Left ventricle myocardium superior (tissue), 1 donor: ENCODE data around the gene GH1. TPM values are rescaled to one million over a fixed set of nuclear protein-coding genes. Genes with fewer than 3 reads are reported as not detected.
A peak's percentile ranks its signal among the peaks of the same experiment; 100 is the strongest.
"Not testable (repeated sequence)": the region's sequence is repeated elsewhere in the genome, so short reads cannot be mapped to it uniquely, and the experiment has no call there.

Experiments
- ATAC-seq: fragments of 200-7000 bp; cut with Tn5 transposase; one replicate; pipeline ENCODE4 v1.9.1; 2020; ENCODE audit warnings: mild to moderate bottlenecking, moderate library complexity
- DNase-seq: peaks from one replicate; pipeline ENCODE4 v3.0.0-alpha.2; 2020
- intact Hi-C: fragments of 100-400 bp; cut with micrococcal nuclease; formaldehyde crosslinking; loops from one replicate; pipeline ENCODE4 v1.11.0; 2022
- total RNA-seq: library from RNA; stranded (reverse); fragmentation: NEBNext Ultra II Directional; extraction: Animal tissue kit (Norgen Biotek cat#: 25700); gene quantifications from one replicate; pipeline ENCODE4 v1.2.1, GENCODE V29; 2021
- donor health status: DM: no; HTN: yes; CAD: no; lungs with severe emphysema.

Gene GH1
- total RNA-seq, 1 donor from 2014 or later, result not detected

DNA sequence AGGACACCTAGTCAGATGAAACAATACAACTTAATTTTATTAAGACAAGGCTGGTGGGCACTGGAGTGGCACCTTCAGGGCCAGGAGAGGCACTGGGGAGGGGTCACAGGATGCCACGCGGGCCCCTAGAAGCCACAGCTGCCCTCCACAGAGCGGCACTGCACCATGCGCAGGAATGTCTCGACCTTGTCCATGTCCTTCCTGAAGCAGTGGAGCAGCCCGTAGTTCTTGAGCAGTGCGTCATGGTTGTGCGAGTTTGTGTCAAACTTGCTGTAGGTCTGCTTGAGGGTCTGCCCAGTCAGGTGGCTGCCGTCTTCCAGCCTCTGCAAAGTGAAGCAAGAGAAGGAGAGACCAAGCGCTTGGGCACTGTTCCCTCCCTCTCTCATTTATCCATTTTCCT, 9.1 kb downstream of the GH1 start:
- DNase-seq, ATAC-seq, intact Hi-C loops: not testable (repeated sequence)

DNA sequence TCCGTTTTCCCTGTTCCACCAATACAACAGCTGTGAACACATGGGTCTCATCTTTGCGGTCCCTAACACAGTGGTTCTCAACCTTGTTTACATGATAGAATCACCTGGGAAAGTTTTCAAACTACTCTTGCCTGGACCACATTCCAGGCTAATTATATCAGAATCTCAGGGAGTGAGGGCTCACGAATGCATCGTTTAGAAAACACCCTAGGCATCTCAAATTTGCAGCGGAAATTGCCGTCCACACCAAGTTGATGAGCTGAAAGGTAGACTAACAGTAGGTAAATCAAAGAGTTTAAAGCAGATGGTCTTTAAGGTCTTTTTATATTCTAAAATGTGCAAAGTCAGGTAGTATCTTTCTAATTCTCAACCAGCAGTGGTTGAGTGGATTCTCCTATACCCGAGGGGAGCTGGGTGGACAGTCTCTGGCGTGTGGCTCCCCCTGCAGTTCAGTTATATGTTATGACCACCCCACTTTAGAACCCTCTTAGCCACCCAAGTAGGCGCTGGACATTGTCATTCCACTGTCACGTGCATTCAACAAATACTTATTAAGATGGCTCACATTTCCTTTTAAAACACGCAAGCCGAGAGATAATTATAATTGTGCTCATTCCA, 11.4 kb downstream of the GH1 start:
- peak; percentile 41 for ATAC-seq
- intact Hi-C loops, DNase-seq: not testable (repeated sequence)

DNA sequence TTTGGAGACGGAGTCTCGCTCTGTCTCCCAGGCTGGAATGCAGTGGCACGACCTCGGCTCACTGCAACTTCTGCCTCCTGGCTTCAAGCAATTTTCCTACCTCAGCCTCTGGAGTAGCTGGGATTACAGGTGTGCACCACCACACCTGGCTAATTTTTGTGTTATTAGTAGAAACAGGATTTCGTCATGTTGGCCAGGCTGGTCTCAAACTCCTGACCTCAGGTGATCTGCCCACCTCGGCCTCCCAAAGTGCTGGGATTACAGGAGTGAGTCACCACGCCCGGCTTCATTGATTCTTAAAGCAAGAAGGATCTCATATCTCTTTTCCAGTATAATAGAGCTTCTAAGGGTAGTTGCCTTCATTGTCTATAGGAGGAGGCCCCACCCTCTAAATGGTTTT, 13.8 kb downstream of the GH1 start:
- intact Hi-C loops, ATAC-seq, DNase-seq: not testable (repeated sequence)

DNA sequence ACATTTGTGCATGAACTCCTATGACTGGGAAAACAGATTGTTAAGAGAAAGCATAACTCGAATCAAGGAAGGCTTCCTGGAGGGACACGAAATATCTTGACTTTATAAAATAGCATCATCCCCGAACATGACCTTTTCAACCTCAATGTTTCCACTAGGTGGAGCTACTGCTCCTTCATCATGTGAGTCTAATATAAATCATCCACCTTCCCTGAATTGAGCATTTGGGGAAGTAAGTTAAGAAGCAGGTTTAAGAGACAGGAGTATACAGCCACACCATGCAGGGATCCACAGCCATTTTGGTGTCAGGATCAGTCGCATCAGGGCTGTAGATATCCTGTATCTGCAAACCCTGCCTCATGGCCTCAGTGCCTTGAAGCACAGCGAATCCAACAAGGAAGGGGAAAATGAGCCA, 14.8 kb downstream of the GH1 start:
- ATAC-seq, intact Hi-C loops, DNase-seq: not testable (repeated sequence)

DNA sequence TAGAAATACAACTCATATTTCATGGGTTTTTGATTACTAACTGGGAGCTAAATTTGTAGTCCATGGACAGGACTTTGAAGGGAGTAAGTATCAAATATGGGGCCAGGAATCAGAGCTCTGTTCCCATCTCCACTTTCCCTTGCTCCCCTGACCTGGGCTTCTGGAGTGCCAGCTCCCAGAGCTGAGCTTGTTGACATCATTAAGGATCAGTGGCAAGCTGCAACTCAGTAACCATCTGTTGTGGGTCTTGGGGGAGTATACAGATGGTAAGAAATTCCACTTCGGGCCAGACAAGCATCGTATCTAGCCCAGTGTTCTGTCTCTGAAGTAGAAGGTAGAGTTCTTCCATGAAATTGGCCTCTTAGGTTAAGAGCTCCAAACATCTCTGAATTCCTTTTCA, 16.7 kb downstream of the GH1 start:
- ATAC-seq, intact Hi-C loops, DNase-seq: not testable (repeated sequence)

DNA sequence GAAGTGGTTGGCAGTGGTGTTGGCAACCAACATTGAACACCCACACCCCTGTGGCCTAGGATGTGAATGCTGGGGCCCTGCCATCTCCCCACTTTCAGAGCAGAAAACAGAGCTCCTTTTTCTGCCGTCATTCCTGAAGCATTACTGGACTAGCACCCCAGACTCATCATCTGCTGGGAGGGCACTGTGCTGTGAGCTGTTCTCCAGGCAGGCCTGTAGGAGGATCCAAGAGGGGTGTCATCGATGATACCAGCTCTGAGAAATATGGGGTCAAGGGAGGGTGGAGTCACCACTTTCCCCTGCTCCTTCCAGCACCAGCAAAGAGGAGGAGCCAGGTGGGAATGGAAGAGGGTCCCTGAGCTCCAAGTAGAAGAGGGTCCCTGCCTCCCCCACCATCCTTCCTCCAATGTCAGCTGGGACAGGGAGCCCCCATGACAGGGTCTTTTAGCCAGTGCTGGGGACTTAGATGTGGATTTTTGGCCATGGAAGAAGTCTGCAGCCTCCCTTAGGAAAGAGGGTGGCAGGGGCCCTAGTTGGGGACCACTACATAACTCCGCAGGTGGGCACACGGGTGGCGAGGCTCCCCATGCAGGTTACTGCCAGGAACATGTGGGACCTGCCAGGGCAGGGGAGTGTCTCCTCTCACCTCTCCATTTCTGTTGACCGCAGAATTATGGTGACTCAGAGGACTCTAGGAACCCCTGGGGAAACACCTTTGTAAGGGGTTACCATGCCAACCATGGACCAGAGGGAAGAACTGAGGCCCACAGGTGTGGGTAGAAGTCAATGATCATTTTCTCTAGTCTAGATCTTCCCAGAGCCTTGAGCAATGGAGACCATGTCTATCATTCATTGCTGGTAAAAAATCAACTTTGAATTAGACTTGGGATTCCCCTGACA, 19.5 kb downstream of the GH1 start:
- ATAC-seq, intact Hi-C loops, DNase-seq: not testable (repeated sequence)

DNA sequence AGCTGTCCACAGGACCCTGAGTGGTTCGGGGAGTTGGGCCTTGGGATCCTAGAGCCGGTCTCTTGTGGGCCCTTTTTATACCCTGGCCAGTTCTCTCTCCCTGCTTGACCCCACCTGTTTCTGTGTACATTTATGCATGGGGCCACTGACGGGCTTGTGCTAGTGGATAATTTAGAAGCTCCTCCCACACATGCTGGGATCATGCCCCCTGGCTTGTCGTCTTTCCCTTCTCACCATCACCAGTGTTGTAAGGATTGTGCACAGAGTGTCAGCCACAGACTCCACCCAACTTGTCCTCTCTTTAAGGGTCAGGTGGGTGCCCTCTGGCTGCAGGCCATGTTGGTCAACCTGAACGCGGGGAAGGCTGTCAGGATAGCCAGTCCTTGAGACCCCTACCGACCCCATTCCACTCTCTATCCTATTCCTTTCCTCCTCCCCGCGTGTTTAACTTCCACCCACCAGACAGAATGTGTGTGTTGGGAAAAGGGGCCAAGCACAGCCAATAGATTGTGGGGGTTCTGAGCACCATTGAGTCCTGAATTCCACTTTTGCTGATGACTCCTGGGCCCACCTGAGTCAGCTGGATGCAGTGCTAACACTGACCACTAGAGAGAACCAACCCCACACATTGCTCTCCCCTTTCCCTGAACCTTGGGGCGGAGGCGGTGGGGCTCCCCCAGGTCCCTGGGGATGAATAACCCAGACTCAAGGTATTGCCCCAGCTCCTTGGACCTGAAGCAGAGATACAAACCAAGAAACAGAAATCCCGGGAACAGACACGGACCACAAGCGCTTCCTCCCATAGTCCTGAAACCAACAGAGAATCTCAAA, 21.9 kb downstream of the GH1 start, which contains the start of gene CSH1:
CSH1 (minus strand) TSS at position 51 of the 831 bp plus-strand sequence. CDS start 63 bp downstream, outside the sequence.
- ATAC-seq, DNase-seq, intact Hi-C loops: not testable (repeated sequence)

DNA sequence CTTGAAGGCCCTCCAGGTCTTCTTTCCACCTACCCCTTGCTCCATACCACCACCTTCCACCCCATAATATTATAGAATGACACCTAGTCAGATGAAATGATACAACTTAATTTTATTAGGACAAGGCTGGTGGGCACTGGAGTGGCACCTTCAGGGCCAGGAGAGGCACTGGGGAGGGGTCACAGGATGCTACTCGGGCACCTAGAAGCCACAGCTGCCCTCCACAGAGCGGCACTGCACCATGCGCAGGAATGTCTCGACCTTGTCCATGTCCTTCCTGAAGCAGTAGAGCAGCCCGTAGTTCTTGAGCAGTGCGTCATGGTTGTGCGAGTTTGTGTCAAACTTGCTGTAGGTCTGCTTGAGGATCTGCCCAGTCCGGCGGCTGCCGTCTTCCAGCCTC, 23.8 kb downstream of the GH1 start:
- intact Hi-C loops, ATAC-seq, DNase-seq: not testable (repeated sequence)

DNA sequence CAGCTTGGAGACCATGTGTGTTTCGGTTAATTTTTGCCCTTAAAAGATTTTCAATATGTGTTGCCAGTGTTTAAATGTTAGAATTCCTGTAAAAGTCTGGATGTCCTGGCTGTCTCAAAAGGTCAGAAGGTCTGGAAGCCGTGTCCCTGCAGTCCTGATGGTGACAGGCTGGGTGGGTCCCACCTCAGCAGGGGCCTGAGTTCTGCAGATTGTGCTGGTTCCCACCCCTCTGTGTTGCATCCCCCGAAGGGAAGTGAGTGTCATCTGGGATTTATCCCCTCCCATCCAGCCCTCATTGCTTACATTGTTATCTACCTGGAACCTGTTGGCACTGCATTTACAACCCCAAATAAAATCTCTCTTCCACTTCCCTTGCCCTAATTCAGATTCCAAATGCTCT, 24.6 kb downstream of the GH1 start:
- intact Hi-C loops, DNase-seq, ATAC-seq: not testable (repeated sequence)

DNA sequence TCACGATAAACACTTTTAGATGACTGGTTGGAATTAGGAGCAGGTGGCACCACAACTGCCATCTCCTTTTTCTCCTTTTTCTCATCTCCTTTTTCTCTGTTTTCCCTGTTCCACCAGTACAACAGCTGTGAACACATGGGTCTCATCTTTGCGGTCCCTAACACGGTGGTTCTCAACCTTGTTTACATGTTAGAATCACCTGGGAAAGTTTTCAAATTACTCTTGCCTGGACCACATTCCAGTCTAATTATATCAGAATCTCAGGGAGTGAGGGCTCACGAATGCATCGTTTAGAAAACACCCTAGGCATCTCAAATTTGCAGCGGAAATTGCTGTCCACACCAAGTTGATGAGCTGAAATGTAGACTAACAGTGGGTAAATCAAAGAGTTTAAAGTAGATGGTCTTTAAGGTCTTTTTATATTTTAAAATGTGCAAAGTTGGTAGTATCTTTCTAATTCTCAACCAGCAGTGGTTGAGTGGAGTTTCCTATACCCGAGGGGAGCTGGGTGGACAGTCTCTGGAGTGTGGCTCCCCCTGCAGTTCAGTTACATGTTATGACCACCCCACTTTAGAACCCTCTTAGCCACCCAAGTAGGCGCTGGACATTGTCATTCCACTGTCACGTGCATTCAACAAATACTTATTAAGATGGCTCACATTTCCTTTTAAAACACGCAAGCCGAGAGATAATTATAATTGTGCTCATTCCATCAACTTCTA, 26.2 kb downstream of the GH1 start:
- ATAC-seq, DNase-seq, intact Hi-C loops: not testable (repeated sequence)

DNA sequence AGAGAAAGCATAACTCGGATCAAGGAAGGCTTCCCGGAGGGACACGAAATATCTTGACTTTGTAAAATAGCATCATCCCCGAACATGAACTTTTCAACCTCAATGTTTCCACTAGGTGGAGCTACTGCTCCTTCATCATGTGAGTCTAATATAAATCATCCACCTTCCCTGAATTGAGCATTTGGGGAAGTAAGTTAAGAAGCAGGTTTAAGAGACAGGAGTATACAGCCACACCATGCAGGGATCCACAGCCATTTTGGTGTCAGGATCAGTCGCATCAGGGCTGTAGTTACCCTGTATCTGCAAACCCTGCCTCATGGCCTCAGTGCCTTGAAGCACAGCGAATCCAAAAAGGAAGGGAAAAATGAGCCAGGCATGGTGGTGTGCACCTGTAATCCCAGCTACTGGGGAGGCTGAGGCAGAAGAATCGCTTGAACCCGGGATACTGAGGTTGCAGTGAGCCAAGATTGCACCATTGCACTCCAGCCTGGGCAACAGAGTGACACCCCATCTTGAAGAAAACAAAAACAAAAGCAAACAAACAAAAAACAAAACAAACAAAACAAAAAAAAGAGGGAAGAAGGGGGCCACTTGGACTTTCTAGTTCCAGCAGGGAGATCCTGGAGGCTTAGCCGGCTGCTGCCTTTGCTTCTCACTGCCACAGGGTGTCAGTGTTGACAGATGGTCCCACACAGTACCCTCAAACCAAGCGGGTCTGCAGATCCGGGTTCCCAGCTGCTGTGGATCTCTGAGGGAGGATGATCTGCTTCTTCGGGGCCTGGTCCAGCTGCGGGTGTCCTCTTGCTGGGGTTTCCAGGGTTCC, 29.4 kb downstream of the GH1 start:
- intact Hi-C loops, result not testable (repeated sequence)

DNA sequence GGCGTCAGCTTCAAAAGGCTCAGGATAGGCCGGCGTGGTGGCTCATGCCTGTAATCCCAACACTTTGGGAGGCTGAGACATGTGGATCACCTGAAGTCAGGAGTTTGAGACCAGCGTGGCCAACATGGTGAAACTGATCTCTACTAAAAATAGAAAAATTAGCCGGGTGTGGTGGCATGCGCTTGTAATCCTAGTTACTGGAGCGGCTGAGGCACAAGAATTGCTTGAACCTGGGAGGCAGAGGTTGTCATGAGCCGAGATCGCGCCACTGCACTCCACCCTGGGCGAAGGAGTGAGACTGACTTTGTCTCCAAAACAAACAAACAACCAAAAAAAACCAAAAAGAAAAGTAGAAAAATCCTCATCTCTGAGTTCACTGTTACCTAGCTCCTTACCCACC, 33.5 kb downstream of the GH1 start:
- intact Hi-C loops, ATAC-seq: not testable (repeated sequence)

More for the DNA sequence above, 29.4 kb downstream of the GH1 start:
- ATAC-seq (peak; percentile 82), DNase-seq (peak; percentile 33)

DNA sequence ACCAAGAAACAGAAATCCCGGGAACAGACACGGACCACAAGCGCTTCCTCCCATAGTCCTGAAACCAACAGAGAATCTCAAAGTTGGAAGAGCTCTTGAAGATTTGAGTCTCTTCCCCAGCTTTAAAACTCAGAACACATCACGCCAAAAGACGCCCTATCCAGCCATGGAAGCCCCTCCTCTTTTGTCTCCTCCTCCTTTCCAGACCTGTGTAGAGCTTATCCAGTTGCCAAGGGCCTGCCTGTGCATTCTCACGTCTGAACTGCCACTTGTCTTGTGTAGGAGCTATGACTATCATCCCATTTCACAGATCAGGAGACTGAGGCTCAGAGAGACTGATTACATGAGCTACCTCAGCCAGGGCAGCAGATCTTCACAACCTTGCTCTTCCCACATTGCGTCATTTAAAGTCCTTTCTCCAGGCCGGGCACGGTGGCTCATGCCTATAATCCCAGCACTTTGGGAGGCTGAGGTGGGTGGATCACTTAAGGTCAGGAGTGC, 36.0 kb downstream of the GH1 start:
- intact Hi-C loops, ATAC-seq: not testable (repeated sequence)

More for the DNA sequence above, 33.5 kb downstream of the GH1 start:
- not testable (repeated sequence) for DNase-seq

DNA sequence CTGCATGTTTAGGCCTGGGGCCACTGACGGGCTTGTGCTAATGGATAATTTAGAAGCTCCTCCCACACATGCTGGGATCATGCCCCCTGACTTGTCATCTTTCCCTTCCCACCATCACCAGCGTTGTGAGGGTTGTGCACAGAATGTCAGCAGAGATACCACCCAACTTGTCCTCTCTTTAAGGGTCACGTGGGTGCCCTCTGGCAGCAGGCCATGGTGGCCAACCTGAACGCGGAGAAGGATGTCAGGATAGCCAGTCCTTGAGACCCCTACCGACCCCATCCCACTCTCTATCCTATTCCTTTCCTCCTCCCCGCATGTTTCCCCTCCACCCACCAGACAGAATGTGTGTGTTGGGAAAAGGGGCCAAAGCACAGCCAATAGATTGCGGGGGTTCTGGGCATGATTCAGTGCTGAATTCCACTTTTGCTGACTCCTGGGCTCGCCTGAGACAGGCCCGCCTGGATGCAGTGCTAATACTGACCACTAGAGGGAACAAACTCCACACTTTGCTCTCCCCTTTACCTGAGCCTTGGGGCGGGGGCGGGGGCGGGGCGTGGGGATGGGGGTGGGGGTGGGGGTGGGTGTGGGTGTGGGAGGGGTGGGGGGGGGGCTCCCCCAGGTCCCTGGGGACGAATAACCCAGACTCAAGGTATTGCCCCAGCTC, 36.6 kb downstream of the GH1 start, which contains the start of gene GH2:
GH2 (minus strand) TSS at position 10 of the 667 bp plus-strand sequence. CDS start 143 bp downstream, outside the sequence.
- ATAC-seq, result peak; percentile 78
- intact Hi-C loops, result no loop called here
- DNase-seq, result no peak

More for the DNA sequence above, 36.0 kb downstream of the GH1 start:
- DNase-seq, result not testable (repeated sequence)

DNA sequence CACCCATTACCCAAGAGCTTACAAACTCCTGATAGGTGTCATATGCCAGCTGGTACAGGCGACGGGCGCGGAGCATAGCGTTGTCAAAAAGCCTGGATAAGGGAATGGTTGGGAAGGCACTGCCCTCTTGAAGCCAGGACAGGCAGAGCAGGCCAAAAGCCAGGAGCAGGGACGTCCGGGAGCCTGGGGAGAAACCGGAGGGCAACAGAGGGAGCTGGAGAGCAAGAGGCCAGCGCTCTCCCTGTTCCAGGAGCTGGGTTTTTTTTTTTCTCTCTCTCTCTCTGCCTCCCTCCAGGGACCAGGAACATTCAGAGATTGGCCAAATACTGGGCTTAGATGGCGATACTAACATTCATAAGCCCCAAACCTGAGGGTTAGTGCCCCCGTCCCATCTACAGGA, 37.3 kb downstream of the GH1 start:
- DNase-seq, result peak; percentile 58
- intact Hi-C loops, result not testable (repeated sequence)
- ATAC-seq, result peak; percentile 80

DNA sequence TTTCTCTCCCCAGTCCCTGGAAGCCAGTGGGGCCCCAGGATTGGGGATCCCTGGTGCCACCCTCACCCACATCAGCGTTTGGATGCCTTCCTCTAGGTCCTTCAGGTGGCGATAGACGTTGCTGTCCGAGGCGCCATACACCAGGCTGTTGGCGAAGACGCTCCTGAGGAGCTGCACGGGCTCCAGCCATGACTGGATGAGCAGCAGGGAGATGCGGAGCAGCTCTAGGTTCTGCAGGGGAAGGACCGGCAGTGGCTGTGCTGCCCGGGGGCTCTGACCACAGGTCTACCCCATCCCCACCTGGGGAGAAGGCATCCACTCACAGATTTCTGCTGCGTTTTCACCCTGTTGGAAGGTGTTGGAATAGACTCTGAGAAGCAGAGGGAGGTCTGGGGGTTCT, 37.9 kb downstream of the GH1 start:
- ATAC-seq (no peak), DNase-seq (no peak)
- intact Hi-C loops, result no loop called here

DNA sequence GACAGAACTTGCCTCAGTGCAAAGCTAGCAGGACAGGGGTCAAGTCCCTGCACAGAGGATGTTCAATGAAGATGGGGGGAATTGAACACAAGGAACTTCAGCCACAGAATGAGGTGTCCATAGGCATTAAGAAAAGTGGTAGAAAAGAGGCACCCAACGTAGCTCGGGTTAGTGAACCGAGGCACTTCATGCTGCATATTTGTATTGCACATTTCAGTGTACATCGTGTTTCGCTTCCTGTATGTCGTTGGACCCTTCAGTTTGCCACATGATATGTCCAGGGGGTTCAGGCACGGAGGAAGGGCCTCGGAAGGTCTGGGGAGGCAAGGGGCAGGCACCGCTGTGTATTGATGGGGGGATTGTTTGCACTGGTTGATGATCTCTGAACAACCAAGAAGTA, 40.2 kb downstream of the GH1 start:
- DNase-seq, ATAC-seq, intact Hi-C loops: not testable (repeated sequence)
